Activated CD8-positive, alpha-beta memory T cell treated with anti-CD3 and anti-CD28 coated beads for 48 hours (primary cell): ENCODE measurements around the gene CA4.

ENCODE experiments used
- DNase-seq, 3 experiments: peaks; one replicate each; pipeline ENCODE4 v3.0.0-alpha.2; 2020; ENCODE audit warnings: low read depth in 2 of 3, low spot score in 2 of 3

CA4 gene

DNA sequence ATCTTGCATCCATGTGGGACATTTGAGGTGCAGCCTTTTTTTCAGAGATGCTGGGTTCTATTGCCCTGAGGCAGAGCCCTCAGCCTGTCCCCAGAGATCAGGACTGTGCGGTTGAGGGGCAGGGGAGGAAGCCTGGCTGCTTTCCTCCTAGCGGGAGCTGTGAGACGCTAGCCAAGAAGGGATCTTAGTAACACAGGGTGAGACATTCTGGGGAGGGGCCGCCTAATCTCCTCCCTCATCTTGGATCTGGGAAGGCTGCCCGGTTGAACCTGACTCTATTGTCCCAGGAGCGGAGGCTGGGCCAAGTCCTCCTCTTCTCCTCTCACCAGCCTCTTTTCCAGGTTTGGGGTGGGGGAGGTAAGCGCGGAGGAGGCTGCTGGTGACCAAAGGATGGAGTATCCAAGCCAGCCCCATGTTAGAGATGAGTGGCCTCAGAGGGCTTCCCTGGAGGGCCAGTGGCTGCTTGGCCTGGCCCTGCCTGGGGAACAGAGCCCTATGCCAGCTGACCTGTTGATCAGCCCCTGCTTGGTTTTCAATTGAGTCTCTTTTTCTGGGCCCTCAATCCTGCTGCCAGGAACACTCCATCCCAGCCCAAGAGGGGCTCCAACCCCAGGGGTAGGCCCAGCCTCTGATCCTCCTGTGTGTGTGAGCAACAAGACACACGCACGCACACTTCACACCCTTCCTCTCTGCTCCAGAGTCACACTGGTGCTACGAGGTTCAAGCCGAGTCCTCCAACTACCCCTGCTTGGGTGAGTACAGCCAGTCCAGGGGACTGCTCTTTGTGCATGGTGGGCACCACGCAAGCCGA lies 5.0 kb downstream of the CA4 start:
- no peak for DNase-seq

DNA sequence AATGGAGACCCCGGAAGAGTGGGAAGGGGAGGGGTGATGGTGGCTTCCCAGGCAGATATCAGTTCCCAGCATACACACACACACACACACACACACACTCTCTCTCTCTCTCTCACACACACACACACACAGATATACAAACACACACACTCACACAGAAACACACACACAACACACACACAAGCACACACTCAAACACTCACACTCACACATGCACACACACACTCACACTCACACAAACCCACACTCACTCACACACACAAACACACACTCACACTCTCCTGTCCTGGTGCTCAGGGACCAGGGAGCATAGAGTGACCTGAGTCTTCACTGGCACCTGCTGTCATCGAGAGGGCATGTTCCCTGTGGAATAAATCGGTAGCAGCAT lies 5.6 kb downstream of the CA4 start:
- no peak for DNase-seq

DNA sequence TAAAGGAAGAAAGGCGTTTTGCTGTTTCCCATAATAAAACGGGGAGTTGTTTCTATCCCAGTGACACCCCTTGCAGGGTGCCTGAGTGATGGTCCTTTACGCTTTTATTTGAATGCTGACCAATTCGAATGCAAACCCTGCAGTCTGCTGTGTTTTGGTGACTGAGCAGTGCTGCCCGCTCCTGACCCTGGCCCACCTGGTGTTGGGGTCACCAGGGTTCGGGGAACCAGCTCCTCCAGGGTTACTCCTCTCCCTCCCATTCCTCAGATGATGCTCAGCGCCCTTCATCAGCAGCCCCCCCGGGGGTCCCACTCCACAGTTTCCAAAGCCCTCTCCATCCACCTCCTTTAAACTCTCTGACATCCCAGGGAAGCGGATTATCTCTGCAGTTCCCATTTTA lies 6.0 kb downstream of the CA4 start:
- DNase-seq = no peak

DNA sequence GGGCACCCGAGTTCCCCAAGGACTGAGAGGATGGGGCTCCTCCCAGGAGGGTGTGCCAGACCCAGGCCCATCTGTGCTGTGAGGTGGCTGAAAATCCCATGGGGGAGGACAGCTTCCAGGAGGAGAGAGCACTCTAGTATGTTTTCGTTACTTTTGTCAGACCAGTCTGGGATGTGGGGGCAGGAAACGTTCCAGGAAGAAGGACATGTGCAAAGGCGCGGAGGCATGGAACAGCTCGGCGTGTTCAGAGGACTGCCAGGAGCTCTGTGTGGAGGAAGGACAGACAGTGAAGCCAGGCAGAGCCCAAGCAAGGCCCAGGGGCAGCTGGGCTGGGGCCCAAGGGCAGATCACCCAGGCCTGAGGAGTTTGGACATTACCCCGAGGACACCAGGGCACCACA lies 7.0 kb downstream of the CA4 start:
- no peak for DNase-seq

GRCh38 chr17:60157487-60158040 lies 7.8 kb downstream of the CA4 start:
- DNase-seq = no peak

GRCh38 chr17:60158751-60159478 lies 9.1 kb downstream of the CA4 start:
- no peak for DNase-seq

DNA sequence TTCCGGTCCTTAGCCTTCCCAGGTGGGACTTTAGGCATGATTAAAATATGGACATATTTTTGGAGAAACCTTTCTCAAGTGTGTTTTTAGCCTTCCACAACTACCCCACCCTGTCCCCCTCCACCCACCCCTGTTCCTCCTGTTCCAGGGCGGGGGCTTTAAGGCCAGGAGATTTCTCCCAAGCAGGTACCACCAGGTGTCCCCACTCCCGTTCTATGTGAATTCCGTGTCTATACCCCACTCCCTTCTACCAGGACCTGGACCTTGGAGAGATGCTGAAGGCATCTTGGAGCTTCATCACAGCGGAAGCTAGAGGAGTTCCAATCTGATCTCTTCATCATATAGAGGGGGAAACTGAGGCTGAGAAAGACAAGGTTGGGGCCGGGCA lies 9.7 kb downstream of the CA4 start:
- DNase-seq = no peak

GRCh38 chr17:60160829-60161501 lies 11.2 kb downstream of the CA4 start:
- DNase-seq = no peak

GRCh38 chr17:60161598-60162330 lies 12.0 kb downstream of the CA4 start:
- DNase-seq = no peak

DNA sequence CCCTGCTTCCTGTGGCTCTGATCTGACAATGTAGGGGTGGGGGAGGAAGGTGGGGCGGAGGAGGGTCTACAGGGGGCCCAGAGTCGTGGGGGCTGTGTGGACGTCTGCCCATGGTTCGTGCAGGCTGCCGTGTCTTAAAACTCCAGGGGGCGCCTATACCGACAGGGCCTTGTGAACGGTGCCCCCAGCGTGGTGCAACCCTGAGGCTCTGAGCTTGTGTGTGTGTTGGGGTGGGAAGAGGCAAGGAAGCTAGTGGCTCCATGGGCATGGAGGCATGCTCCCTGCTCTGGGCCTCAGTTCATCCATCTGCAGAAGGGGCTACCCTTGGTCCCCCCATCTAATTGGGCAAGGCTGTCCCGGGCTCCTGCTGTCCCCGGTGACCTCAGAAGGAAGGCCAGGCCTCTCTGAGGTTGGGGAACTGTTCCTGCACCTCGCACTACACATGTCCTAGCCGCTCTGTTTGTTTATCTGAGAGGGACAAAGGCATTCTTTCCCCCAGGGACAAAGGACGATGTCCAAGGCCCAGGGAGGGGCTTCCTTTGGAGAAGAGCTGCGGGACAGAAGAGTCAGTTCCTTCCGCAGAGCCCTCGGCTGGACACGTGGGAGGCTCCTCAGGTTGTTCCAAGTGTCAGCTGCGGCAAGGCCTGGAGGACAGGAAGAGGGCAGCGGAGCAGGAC lies 13.5 kb downstream of the CA4 start:
- DNase-seq = no peak

DNA sequence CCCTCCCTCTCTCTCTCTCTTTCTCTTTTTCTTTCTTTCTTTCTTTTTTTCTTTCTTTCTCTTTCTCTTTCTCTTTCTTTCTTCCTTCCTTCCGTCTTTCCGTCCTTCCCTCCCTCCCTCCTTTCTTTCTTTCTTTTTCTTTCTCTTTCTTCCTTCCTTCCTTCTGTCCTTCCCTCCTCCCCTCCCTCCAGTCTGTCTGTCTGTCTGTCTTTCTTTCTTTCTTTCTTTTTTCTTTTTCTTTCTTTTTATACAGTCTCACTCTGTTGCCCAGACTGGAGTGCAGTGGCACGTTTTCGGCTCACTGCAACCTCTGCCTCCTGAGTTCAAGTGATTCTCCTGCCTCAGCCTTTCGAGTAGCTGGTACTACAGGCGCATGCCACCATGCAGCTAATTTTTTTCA lies 14.4 kb downstream of the CA4 start:
- no peak for DNase-seq

DNA sequence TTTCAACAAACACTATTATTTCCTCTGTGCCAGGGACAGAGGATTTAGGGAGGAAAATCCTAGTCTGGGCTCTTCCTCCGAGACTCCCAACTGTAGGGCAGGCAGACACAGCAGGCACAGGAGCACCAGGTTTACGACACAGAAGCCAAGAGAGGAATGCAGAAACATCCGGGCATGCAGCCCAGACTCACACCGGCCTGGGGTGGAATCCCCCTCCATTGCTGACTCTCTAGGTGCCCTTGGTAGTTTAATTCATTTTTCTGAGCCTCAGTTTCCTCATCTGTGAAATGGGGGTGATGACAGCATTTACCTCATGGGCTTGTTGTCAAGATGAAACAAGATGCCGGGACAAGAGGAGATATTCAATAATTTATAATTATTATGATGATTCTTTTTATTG lies 14.9 kb downstream of the CA4 start:
- no peak for DNase-seq

DNA sequence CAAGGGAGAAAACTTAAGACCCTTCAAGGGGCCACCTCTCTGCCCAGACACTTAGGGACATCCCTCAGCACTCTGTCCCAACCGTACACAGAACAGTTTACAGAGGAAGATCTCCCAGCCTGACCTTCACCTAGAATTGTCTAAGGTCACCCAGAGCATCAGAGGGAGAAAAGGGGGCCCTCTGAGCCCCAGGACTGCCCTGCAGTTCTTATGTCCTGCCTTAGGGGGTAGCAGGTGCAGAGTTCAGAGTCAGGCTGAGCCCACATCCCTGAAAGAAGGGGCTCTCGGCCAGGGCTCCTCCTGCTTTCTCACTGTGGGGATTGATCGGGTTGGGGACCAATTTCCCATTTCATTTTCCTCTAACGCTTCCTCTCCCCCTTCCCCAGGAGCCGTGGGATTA lies 15.4 kb downstream of the CA4 start:
- DNase-seq = no peak

DNA sequence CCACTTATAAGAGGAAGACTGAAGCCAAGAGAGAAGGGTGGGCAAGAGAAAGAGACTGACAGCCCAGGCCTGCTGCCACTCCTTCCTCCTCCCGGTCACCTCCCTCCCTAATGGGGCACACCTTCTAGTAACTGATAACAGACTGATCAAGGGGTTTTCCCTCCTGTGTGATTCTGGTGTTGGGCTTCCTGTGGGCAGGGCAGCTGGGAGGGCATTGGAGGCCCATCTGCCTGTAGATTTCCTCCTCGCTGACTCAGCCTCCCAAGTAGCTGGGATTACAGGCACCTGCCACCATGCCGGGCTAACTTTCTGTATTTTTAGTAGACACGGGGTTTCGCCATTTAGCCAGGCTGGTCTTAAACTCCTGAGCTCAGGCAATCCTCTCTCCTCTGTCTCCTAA lies 16.2 kb downstream of the CA4 start:
- no peak for DNase-seq

GRCh38 chr17:60167065-60167741 lies 17.4 kb downstream of the CA4 start:
- no peak for DNase-seq

DNA sequence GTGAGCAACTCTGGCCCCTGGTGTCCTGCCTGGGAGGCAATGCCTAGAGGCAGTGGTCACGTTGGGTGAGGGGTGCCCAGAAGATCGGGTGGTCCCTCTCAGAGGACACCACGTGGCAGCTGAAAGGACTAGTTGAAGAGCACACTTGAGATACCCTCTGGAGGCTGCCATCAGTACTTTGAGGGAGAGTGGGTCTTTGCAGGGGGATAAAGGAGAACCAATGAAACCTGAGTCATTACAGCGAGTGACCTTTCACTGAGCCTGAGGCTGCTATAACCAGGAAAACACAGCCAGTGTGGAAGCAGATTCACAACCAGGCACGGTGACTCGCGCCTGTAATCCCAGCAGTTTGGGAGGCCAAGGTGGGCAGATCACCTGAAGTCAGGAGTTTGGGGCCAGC lies 18.9 kb downstream of the CA4 start:
- DNase-seq = no peak

- DNase-seq = no peak
Observed at GRCh38 chr17:60169921-60170817, 20.4 kb downstream of the CA4 start.

DNA sequence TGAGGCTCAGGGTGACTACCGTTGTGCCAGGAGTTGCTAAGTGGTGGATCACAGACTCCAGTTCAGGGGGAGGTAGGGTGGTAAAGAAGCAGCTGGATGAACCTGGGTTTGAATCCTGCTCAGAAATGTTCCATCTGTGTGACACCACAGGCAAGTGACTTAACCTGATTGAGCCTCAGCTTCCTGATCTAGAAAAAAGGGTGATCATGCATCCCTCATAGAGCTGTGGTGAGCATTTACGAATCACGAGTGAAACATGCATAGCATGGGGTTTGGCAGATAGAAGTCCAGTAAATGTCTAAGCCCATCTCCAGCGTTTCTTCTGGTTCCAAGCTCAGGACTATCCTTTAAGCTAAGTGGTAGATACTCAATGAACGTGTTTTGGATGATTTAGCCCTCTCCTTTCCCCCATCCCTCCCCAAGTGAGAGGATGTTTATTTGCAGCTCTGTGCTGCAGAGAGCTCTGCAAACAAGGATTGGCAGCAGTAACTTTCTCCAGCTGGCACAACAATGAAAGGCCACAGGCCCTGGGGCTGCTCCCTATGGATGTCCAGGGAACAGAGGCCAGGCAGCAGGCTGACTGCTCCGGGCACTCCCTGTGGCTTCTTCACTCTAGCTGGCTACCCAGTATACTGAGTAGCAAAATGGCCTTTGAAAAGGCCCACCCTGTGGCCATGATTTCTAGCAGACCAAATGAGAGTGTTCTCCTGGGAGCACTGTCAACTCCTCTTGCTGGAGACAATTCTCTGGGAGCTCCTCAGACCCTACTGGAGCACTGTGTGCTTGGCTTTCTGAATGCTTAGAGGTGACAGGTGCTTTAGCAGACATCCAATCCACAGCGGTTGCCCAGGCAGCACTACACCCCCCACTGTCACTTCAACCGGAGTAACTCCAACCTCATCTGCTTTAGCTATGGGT lies 21.3 kb downstream of the CA4 start:
- DNase-seq = no peak
